ENCODE measurements around the gene MB21D2. TPM values are rescaled to one million over a fixed set of nuclear protein-coding genes. Genes with fewer than 3 reads are reported as not detected.

The MB21D2 gene
- total and polyA plus RNA-seq, 2 experiments from 2014 or later: 8.1 to 35.9 TPM

DNA sequence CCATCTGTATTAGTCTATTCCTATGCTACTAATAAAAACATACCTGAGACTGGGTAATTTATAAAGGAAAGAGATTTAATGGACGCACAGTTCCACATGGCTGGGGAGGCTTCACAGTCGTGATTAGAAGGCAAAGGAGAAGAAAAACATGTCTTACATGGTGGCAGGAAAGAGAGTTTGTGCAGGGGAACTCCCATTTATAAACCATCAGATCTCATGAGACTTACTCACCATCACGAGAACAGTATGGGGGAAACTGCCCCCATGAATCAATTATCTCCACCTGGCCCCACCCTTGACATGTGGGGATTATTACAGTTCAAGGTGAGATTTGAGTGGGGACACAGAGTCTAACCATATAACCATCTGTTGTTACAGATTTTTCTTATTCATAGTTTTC lies 42.1 kb upstream of the MB21D2 start (continued):
- TF ChIP-seq, protein P1, sequence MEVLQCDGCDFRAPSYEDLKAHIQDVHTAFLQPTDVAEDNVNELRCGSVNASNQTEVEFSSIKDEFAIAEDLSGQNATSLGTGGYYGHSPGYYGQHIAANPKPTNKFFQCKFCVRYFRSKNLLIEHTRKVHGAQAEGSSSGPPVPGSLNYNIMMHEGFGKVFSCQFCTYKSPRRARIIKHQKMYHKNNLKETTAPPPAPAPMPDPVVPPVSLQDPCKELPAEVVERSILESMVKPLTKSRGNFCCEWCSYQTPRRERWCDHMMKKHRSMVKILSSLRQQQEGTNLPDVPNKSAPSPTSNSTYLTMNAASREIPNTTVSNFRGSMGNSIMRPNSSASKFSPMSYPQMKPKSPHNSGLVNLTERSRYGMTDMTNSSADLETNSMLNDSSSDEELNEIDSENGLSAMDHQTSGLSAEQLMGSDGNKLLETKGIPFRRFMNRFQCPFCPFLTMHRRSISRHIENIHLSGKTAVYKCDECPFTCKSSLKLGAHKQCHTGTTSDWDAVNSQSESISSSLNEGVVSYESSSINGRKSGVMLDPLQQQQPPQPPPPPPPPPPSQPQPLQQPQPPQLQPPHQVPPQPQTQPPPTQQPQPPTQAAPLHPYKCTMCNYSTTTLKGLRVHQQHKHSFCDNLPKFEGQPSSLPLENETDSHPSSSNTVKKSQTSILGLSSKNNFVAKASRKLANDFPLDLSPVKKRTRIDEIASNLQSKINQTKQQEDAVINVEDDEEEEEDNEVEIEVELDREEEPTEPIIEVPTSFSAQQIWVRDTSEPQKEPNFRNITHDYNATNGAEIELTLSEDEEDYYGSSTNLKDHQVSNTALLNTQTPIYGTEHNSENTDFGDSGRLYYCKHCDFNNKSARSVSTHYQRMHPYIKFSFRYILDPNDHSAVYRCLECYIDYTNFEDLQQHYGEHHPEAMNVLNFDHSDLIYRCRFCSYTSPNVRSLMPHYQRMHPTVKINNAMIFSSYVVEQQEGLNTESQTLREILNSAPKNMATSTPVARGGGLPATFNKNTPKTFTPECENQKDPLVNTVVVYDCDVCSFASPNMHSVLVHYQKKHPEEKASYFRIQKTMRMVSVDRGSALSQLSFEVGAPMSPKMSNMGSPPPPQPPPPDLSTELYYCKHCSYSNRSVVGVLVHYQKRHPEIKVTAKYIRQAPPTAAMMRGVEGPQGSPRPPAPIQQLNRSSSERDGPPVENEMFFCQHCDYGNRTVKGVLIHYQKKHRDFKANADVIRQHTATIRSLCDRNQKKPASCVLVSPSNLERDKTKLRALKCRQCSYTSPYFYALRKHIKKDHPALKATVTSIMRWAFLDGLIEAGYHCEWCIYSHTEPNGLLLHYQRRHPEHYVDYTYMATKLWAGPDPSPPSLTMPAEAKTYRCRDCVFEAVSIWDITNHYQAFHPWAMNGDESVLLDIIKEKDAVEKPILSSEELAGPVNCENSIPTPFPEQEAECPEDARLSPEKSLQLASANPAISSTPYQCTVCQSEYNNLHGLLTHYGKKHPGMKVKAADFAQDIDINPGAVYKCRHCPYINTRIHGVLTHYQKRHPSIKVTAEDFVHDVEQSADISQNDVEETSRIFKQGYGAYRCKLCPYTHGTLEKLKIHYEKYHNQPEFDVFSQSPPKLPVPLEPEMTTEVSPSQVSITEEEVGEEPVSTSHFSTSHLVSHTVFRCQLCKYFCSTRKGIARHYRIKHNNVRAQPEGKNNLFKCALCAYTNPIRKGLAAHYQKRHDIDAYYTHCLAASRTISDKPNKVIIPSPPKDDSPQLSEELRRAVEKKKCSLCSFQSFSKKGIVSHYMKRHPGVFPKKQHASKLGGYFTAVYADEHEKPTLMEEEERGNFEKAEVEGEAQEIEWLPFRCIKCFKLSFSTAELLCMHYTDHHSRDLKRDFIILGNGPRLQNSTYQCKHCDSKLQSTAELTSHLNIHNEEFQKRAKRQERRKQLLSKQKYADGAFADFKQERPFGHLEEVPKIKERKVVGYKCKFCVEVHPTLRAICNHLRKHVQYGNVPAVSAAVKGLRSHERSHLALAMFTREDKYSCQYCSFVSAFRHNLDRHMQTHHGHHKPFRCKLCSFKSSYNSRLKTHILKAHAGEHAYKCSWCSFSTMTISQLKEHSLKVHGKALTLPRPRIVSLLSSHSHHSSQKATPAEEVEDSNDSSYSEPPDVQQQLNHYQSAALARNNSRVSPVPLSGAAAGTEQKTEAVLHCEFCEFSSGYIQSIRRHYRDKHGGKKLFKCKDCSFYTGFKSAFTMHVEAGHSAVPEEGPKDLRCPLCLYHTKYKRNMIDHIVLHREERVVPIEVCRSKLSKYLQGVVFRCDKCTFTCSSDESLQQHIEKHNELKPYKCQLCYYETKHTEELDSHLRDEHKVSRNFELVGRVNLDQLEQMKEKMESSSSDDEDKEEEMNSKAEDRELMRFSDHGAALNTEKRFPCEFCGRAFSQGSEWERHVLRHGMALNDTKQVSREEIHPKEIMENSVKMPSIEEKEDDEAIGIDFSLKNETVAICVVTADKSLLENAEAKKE (CRISPR knock-in tag; IDR thresholded peaks at IDR 0.05): no peak
- no peak for TF ChIP-seq ZNF114 (CRISPR knock-in tag; IDR thresholded peaks at IDR 0.05)
- no peak for TF ChIP-seq JUNB (IDR thresholded peaks at IDR 0.05; ENCODE audit: unreplicated experiment)

DNA sequence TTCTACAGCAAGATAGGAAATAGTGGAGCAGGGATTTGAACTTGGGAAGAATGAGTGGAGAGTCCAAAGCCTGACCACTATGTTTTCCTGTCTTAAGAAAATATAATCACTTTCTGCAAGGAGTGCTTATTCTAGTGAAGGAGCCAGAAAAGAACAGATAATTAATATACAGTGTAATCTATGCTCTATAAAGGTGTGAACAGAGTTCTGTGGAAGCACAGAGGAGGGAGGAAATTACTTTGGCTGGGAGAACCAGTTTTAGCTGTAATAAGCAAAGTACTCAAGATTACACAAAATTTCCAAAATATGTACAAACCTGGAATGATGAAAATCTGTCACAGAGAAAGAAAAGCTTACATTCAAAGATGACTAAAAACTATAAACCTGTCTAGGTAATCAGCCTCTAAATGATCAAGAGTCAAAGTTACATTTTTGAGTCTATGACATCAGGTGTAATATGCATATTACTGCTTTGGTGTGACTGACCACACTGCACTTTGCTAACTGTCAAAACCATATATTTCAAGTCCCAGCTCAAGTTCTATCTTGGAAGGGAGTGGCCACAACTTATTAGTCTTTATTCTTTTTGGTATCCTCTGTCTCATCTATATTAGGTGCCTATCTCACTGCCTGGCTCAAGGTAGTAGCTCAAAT lies 40.7 kb upstream of the MB21D2 start:
- no peaks in the 10 kb centered on the region for H3K4me1 Mint-ChIP-seq
- Histone ChIP-seq H3K36me3 (ENCODE audit: insufficient read depth) (no peaks in the 10 kb centered on the region), H3K4me2 (no peak overlapping the region), H3K27ac (ENCODE audit: low read depth) (no peak overlapping the region), H3K4me3 (no peak overlapping the region), H3K79me2 (replicated peaks; ENCODE audit: insufficient read depth) (no peaks in the 10 kb centered on the region), H3F3A (replicated peaks; ENCODE audit: low read depth) (no peaks in the 10 kb centered on the region), H3K9me2 (ENCODE audit: insufficient read depth) (peaks cover 11% of the 10 kb centered on the region; the same call in 1 of the 2 replicates), H2AFZ (no peak overlapping the region), H3K27me3 (ENCODE audit: insufficient read depth) (no peaks in the 10 kb centered on the region), H4K20me1 (replicated peaks; ENCODE audit: insufficient read depth) (no peaks in the 10 kb centered on the region), H3K4me1 (ENCODE audit: insufficient read depth) (no peaks in the 10 kb centered on the region)
- no peak overlapping the region for H3K4me3 Mint-ChIP-seq
- DNase-seq (ENCODE audit: low spot score): no peak
- no peaks in the 10 kb centered on the region for H3K36me3 Mint-ChIP-seq (ENCODE audit: low read depth)
- no peak for TF ChIP-seq CREB1 (CRISPR knock-in tag; IDR thresholded peaks at IDR 0.05; ENCODE audit: low read depth)
- no peak for TF ChIP-seq ZNF114 (CRISPR knock-in tag; IDR thresholded peaks at IDR 0.05)
- TF ChIP-seq, protein P2, sequence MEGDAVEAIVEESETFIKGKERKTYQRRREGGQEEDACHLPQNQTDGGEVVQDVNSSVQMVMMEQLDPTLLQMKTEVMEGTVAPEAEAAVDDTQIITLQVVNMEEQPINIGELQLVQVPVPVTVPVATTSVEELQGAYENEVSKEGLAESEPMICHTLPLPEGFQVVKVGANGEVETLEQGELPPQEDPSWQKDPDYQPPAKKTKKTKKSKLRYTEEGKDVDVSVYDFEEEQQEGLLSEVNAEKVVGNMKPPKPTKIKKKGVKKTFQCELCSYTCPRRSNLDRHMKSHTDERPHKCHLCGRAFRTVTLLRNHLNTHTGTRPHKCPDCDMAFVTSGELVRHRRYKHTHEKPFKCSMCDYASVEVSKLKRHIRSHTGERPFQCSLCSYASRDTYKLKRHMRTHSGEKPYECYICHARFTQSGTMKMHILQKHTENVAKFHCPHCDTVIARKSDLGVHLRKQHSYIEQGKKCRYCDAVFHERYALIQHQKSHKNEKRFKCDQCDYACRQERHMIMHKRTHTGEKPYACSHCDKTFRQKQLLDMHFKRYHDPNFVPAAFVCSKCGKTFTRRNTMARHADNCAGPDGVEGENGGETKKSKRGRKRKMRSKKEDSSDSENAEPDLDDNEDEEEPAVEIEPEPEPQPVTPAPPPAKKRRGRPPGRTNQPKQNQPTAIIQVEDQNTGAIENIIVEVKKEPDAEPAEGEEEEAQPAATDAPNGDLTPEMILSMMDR (conservative IDR thresholded peaks at IDR 0.05; ENCODE audit: low read depth in 2 of 2): no peak
- H3K27ac Mint-ChIP-seq: no peak overlapping the region
- no peaks in the 10 kb centered on the region; the same call in 2 of the 3 replicates for H3K9me3 Mint-ChIP-seq
- ATAC-seq: no peak
- no peaks in the 10 kb centered on the region for H3K27me3 Mint-ChIP-seq (ENCODE audit: insufficient read depth, low read depth, poor library complexity)

All from GM23338 (cell line).